Activated T-helper 2 cell treated with anti-CD3 and anti-CD28 coated beads, Interferon-gamma antibody, Interleukin-2, Interleukin-4, amounts not matched to agents 10 μg/mL and 5 μg/mL and 100 μg/mL, durations not matched to agents 14 hours and 24 hours and 36 hours (primary cell): ENCODE measurements around the gene ADI1. TPM values are rescaled to one million over a fixed set of nuclear protein-coding genes. Genes with fewer than 3 reads are reported as not detected.

Experiments
- DNase-seq: peaks from one replicate; pipeline ENCODE4 v3.0.0; 2021; ENCODE audit warnings: low spot score
- H3K27ac Mint-ChIP-seq: one replicate; pipeline ENCODE4 v1.8.0; 2021; ENCODE audit warnings: mixed read lengths
- H3K27me3 Mint-ChIP-seq: one replicate; pipeline ENCODE4 v1.8.0; 2021; ENCODE audit warnings: low read depth, mixed read lengths
- H3K36me3 Mint-ChIP-seq: one replicate; pipeline ENCODE4 v1.8.0; 2021; ENCODE audit warnings: low read depth, mixed read lengths
- H3K4me1 Mint-ChIP-seq: one replicate; pipeline ENCODE4 v1.8.0; 2021; ENCODE audit warnings: low read depth, mixed read lengths
- H3K4me3 Mint-ChIP-seq: one replicate; pipeline ENCODE4 v1.8.0; 2021; ENCODE audit warnings: low read depth, mild to moderate bottlenecking, moderate library complexity, mixed read lengths
- H3K9me3 Mint-ChIP-seq: one replicate; pipeline ENCODE4 v1.8.0; 2021; ENCODE audit warnings: mixed read lengths
- intact Hi-C: fragments of 100-400 bp; cut with micrococcal nuclease; formaldehyde crosslinking; loops from one replicate; pipeline ENCODE4 v1.15.1; 2023
- total RNA-seq: library from RNA; stranded (reverse); gene quantifications from 2 replicates; pipeline ENCODE4 v1.2.3, GENCODE V29; 2022

Gene ADI1
- total RNA-seq, 1 donor from 2014 or later, result 39.8 TPM

- Mint-ChIP-seq H3K36me3 (no peaks in the 10 kb centered on the region), H3K27ac (no peak overlapping the region), H3K4me1 (no peaks in the 10 kb centered on the region), H3K4me3 (no peak overlapping the region), H3K9me3 (no peaks in the 10 kb centered on the region), H3K27me3 (no peaks in the 10 kb centered on the region)
- intact Hi-C loops, result no loop called here
- DNase-seq, result no peak
Observed at GRCh38 chr2:3488855-3489763, 30.2 kb downstream of the ADI1 start.

GRCh38 chr2:3488061-3488531 lies 31.2 kb downstream of the ADI1 start:
- no peak for DNase-seq
- Mint-ChIP-seq H3K36me3 (no peaks in the 10 kb centered on the region), H3K4me3 (no peak overlapping the region), H3K9me3 (no peaks in the 10 kb centered on the region), H3K27me3 (no peaks in the 10 kb centered on the region), H3K27ac (no peak overlapping the region), H3K4me1 (no peaks in the 10 kb centered on the region)
- intact Hi-C loops, result no loop called here

GRCh38 chr2:3487432-3487831 lies 31.9 kb downstream of the ADI1 start:
- H3K4me3 Mint-ChIP-seq, result no peak overlapping the region
- no peaks in the 10 kb centered on the region for H3K36me3 Mint-ChIP-seq
- H3K9me3 Mint-ChIP-seq, result no peaks in the 10 kb centered on the region
- H3K4me1 Mint-ChIP-seq, result no peaks in the 10 kb centered on the region
- H3K27ac Mint-ChIP-seq, result no peak overlapping the region
- DNase-seq, result no peak
- intact Hi-C loops, result no loop called here
- no peaks in the 10 kb centered on the region for H3K27me3 Mint-ChIP-seq

- no peaks in the 10 kb centered on the region for H3K4me1 Mint-ChIP-seq
- DNase-seq, result no peak
- no peaks in the 10 kb centered on the region for H3K27me3 Mint-ChIP-seq
- H3K4me3 Mint-ChIP-seq, result no peak overlapping the region
- H3K36me3 Mint-ChIP-seq, result no peaks in the 10 kb centered on the region
- H3K9me3 Mint-ChIP-seq, result no peaks in the 10 kb centered on the region
- H3K27ac Mint-ChIP-seq, result no peak overlapping the region
- intact Hi-C loops, result no loop called here
Observed at GRCh38 chr2:3487028-3487425, 32.3 kb downstream of the ADI1 start.

GRCh38 chr2:3486047-3487027 lies 33.0 kb downstream of the ADI1 start:
- Mint-ChIP-seq H3K4me1 (no peaks in the 10 kb centered on the region), H3K36me3 (no peaks in the 10 kb centered on the region), H3K4me3 (no peak overlapping the region), H3K9me3 (no peaks in the 10 kb centered on the region), H3K27me3 (no peaks in the 10 kb centered on the region), H3K27ac (no peak overlapping the region)
- no peak for DNase-seq
- intact Hi-C loops, result no loop called here

- Mint-ChIP-seq H3K36me3 (peaks cover 5% of the 10 kb centered on the region), H3K9me3 (no peaks in the 10 kb centered on the region), H3K4me1 (no peaks in the 10 kb centered on the region), H3K27ac (no peak overlapping the region), H3K4me3 (no peak overlapping the region), H3K27me3 (no peaks in the 10 kb centered on the region)
- no peak for DNase-seq
- intact Hi-C loops, result no loop called here
Observed at GRCh38 chr2:3485166-3485565, 34.2 kb downstream of the ADI1 start.

- no peaks in the 10 kb centered on the region for H3K9me3 Mint-ChIP-seq
- no peaks in the 10 kb centered on the region for H3K4me1 Mint-ChIP-seq
- intact Hi-C loops, result no loop called here
- no peak overlapping the region for H3K27ac Mint-ChIP-seq
- no peak overlapping the region for H3K4me3 Mint-ChIP-seq
- H3K27me3 Mint-ChIP-seq, result no peaks in the 10 kb centered on the region
- no peak for DNase-seq
- peaks cover 11% of the 10 kb centered on the region for H3K36me3 Mint-ChIP-seq
Observed at GRCh38 chr2:3483986-3484960, 35.1 kb downstream of the ADI1 start.

GRCh38 chr2:3483227-3483985 lies 35.9 kb downstream of the ADI1 start:
- Mint-ChIP-seq H3K27ac (no peak overlapping the region), H3K27me3 (no peaks in the 10 kb centered on the region), H3K4me3 (no peak overlapping the region), H3K4me1 (no peaks in the 10 kb centered on the region), H3K9me3 (no peaks in the 10 kb centered on the region), H3K36me3 (peaks cover 15% of the 10 kb centered on the region)
- intact Hi-C loops, result no loop called here
- DNase-seq, result no peak

- Mint-ChIP-seq H3K4me1 (no peaks in the 10 kb centered on the region), H3K27me3 (no peaks in the 10 kb centered on the region), H3K36me3 (peaks cover 18% of the 10 kb centered on the region), H3K4me3 (no peak overlapping the region), H3K9me3 (no peaks in the 10 kb centered on the region), H3K27ac (no peak overlapping the region)
- DNase-seq, result no peak
- intact Hi-C loops, result no loop called here
Observed at GRCh38 chr2:3482363-3482821, 36.9 kb downstream of the ADI1 start.

GRCh38 chr2:3481736-3482362 lies 37.5 kb downstream of the ADI1 start:
- Mint-ChIP-seq H3K27me3 (no peaks in the 10 kb centered on the region), H3K4me3 (no peak overlapping the region), H3K4me1 (no peaks in the 10 kb centered on the region), H3K27ac (no peak overlapping the region), H3K9me3 (no peaks in the 10 kb centered on the region), H3K36me3 (peaks cover 18% of the 10 kb centered on the region)
- DNase-seq, result no peak
- intact Hi-C loops, result no loop called here

GRCh38 chr2:3481011-3481400 lies 38.3 kb downstream of the ADI1 start:
- no peaks in the 10 kb centered on the region for H3K27me3 Mint-ChIP-seq
- H3K36me3 Mint-ChIP-seq, result peaks cover 20% of the 10 kb centered on the region
- H3K4me1 Mint-ChIP-seq, result no peaks in the 10 kb centered on the region

More at GRCh38 chr2:3481011-3481400, 38.3 kb downstream of the ADI1 start:
- Mint-ChIP-seq H3K9me3 (no peaks in the 10 kb centered on the region), H3K4me3 (no peak overlapping the region), H3K27ac (no peak overlapping the region)
- intact Hi-C loops, result no loop called here
- DNase-seq, result no peak
